GM10266 (cell line): ENCODE measurements around the gene SLC6A8.
"Not testable (repeated sequence)": the region's sequence is repeated elsewhere in the genome, so short reads cannot be mapped to it uniquely, and the experiment has no call there.

Source experiments
- DNase-seq: peaks from one replicate; pipeline ENCODE4 v3.0.0; 2012; ENCODE audit errors: extremely low spot score
- TF ChIP-seq, protein P1 (sequence below): IDR thresholded peaks from 2 replicates; pipeline ENCODE4 v1.5.1; 2012; ENCODE audit warnings: mild to moderate bottlenecking, low read depth; ENCODE audit not compliant: control insufficient read depth, insufficient read depth; ENCODE audit errors: missing control alignments

Gene SLC6A8

DNA sequence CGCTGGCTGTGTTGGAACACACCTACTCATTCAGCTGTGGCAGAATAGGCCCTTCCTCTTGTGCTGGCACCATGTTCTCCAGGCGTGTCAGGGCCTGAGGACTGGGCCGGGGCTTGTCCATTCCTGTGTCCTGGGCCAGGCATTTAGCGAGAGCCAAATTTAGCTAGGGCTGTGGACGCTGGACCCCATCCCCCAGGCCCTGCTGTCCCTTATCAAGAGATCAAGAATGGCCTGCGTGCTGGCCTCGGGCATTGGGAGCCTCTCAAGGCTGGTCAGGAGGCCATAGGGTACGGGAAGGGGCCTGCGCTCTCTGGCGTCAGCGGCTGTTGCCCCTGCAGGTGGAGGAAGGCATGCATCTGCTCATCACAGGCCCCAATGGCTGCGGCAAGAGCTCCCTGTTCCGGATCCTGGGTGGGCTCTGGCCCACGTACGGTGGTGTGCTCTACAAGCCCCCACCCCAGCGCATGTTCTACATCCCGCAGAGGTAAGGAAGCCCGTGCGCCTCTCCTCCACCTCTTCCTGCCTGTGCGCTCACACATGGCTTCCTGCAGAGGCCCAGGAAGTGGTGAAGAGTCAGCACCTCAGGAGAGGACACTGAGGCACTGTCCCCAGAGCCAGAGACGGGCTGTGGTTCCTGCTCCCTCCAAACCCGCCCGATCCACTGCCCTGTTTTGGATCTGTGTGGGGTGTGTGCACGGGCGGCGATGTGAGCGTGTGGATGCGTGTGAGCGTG is 52.2 kb downstream of the SLC6A8 start:
- no peak for DNase-seq
- TF ChIP-seq, protein P1, sequence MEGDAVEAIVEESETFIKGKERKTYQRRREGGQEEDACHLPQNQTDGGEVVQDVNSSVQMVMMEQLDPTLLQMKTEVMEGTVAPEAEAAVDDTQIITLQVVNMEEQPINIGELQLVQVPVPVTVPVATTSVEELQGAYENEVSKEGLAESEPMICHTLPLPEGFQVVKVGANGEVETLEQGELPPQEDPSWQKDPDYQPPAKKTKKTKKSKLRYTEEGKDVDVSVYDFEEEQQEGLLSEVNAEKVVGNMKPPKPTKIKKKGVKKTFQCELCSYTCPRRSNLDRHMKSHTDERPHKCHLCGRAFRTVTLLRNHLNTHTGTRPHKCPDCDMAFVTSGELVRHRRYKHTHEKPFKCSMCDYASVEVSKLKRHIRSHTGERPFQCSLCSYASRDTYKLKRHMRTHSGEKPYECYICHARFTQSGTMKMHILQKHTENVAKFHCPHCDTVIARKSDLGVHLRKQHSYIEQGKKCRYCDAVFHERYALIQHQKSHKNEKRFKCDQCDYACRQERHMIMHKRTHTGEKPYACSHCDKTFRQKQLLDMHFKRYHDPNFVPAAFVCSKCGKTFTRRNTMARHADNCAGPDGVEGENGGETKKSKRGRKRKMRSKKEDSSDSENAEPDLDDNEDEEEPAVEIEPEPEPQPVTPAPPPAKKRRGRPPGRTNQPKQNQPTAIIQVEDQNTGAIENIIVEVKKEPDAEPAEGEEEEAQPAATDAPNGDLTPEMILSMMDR = no peak

DNA sequence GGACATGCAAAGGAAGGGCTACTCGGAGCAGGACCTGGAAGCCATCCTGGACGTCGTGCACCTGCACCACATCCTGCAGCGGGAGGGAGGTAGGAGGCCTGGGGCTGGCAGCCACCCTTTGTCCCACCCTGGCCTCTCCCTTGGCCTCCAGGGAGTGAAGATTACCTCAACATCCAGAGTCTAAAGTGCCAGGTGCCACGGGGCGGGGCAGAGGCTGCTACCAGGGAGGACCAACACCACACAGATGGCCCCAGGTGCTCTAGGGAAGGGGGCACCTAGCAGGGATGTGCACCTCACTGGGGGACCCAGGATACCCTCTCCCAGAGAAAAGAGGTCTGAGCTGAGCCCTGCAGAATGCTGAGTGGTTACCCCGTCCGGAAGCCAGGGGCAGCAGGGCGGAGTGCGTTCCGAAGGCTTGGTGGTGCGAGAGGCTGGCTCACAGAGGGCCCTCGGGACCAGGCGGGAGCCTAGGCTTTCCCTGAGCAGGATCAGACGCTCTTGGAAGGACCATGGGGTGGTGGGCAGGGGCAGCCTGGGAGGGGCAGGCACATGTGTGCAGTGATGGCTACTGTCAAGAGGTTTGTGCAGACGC is 53.0 kb downstream of the SLC6A8 start:
- TF ChIP-seq, protein P1 = no peak
- no peak for DNase-seq

DNA sequence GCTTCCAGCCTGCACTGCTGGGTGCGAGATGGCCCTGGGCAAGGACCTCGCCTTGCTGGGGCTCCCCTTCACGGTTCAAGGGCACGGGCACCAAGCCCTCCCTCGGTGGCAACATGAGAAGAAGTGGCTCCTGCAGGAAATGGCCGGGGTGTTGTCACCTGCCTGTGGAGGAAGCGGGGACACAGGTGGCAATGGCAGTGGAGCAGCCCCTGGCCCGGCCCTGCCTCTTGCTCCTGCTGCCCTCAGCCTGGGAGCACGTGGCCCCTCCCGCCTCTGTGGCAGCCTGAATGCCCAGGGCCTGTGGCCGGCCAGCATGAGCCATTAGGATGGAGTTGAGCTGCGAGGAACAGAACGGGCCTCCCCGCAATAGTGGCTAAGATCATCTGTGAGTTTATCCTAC is 53.7 kb downstream of the SLC6A8 start:
- no peak for DNase-seq
- TF ChIP-seq, protein P1 = no peak

DNA sequence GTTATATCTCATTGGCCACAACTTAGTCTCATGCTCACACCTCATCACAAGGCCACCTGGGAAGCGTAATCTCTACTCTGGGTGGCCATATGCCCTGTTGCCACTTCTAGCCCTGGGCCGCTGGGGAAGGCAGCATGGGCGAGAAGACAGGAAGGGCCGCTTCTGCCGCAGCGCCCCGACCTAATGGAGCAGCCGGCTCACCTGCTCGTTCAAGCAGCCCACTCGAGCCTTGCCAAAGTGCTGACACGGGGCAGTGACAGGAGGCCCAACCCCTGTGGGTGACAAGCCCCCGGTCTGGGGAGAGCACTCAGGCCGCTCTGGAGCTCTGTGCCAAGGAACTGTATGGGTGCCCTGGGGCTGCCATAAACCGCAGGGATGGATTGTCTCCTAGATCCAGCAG is 54.4 kb downstream of the SLC6A8 start:
- not testable (repeated sequence) for DNase-seq

DNA sequence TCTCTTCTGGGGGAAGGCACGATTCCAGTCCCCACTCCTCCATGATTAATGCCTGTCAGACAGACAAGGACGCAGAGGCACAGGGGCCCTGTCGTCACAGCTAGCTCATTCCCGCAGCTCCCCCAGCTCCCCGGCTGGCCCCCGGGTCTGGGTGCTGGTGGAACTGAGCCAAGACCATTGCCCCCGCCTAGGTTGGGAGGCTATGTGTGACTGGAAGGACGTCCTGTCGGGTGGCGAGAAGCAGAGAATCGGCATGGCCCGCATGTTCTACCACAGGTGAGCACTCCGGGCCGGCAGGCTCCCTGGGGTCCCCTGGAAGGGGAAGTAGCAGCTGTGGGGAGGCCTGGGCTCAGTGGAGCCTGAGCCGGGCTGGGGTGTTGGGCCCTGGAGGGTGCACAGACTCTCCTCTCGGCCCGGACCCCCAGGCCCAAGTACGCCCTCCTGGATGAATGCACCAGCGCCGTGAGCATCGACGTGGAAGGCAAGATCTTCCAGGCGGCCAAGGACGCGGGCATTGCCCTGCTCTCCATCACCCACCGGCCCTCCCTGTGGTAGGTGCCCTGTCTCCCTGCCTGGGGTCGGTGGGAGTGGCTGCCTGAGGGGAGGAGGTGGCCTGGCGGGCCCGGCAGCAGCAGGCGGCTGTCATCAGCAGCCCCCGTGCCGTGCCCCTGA is 55.2 kb downstream of the SLC6A8 start:
- not testable (repeated sequence) for DNase-seq

DNA sequence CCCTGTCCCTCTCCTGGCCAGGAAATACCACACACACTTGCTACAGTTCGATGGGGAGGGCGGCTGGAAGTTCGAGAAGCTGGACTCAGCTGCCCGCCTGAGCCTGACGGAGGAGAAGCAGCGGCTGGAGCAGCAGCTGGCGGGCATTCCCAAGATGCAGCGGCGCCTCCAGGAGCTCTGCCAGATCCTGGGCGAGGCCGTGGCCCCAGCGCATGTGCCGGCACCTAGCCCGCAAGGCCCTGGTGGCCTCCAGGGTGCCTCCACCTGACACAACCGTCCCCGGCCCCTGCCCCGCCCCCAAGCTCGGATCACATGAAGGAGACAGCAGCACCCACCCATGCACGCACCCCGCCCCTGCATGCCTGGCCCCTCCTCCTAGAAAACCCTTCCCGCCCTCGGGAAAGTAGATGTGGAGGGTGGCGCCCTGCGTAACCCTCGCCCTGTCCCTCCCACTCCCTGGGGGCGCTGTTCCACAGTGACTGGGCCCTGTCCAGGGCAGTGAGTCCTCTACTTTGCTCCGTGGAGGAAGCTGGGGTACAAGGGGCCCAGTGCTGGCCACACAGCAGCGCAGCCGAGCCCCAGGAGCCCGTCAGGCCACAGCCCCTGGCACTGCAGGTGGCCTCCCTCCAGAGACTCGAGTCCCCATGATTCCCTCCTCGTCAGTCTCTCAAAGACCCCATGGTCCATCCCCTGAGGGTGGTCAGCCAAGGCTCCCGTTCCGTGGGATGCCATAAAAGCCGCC is 55.9 kb downstream of the SLC6A8 start:
- DNase-seq = not testable (repeated sequence)

DNA sequence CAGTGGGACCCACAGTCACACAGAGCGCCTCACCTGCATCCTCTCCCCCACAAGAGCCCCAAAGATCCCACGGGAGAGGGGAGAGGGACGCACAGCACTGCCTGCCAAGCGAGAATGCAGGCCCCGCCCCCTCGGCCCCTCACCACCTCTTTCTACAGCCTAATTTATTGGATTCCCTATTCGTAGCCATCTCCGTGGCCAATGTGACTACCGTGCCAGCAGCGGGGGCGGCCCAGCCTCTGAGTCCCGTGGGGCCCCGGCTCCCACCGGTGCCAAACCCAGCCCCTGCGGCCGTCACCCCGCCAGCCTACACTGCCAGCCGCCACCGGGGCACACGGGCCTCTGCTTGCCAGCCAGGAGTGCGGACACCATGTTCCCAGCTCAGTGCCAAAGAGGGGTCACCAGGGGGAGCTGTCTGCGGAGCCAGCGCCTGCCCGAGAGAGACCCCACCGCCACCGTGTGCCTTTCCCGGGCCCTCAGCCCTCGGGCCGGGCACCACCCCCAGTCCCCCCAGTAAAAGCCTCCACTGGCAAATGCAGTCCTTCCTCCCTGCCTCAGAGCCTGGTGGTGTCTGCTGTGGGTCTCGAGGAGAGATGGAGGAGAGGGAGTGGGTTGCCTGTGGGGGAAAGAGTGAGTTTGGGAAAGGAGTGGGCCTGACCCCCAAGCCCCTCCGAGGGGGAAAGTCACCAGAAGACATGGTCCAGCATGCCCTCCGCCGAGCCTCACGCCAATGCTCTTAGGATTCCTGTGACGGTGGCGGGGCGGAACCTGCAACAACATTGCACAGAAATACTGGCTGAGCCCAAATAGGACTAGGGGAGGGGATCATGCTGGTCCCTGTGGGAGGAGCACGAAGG is 56.7 kb downstream of the SLC6A8 start:
- TF ChIP-seq, protein P1 = no peak
- no peak for DNase-seq

DNA sequence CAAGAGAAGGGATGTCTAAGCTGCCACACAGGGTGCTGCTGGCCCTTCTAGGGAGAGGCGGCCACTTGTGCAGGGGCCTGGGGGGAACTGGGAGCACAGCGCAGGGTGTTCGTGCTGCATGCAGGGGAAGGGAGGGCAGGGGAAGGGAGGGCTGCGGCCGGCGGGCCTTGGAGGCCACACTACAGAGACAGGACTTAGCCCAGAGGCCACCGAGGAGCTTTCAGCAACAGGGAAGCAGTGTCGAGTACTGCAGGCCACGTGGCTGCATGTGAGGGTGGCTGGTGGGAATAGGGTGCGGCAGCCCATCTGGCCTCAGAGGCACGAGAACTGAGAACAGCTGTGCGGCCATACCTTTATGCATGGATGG is 57.3 kb downstream of the SLC6A8 start:
- not testable (repeated sequence) for DNase-seq
